DOHH2 (cell line): Measurements from ENCODE around the gene KDM7A.

Experiments
- H3F3A ChIP-seq: fragments of 200-600 bp; sonication (generic), shearing (Covaris generic); 2 replicates; pipeline ENCODE4 v1.6.0; 2016; ENCODE audit warnings: antibody characterized with exemption, mild to moderate bottlenecking; ENCODE audit not compliant: control insufficient read depth, insufficient read depth
- H3K27ac ChIP-seq: fragments of 200-600 bp; sonication (generic); 2 replicates; pipeline ENCODE4 v1.5.1; 2014; ENCODE audit warnings: low read depth, mild to moderate bottlenecking, low read length, moderate library complexity
- H3K27me3 ChIP-seq: fragments of 200-600 bp; sonication (generic); 2 replicates; pipeline ENCODE4 v1.6.1; 2014; ENCODE audit warnings: mild to moderate bottlenecking, low read length, mixed read lengths; ENCODE audit not compliant: control insufficient read depth
- H3K36me3 ChIP-seq: fragments of 200-600 bp; sonication (generic); 2 replicates; pipeline ENCODE4 v1.6.1; 2014; ENCODE audit warnings: mild to moderate bottlenecking, low read length, moderate library complexity, mixed read lengths; ENCODE audit not compliant: control insufficient read depth
- H3K4me1 ChIP-seq: fragments of 200-600 bp; sonication (generic); 2 replicates; pipeline ENCODE4 v1.6.1; 2014; ENCODE audit warnings: mild to moderate bottlenecking, low read length, mixed read lengths; ENCODE audit not compliant: control insufficient read depth
- H3K4me2 ChIP-seq: fragments of 200-600 bp; sonication (generic); 2 replicates; pipeline ENCODE4 v1.6.0; 2014; ENCODE audit warnings: mild to moderate bottlenecking, low read length, moderate library complexity
- H3K4me3 ChIP-seq: fragments of 200-600 bp; sonication (generic); 2 replicates; pipeline ENCODE4 v1.5.1; 2014; ENCODE audit warnings: mild to moderate bottlenecking, low read length, mixed read lengths
- H3K79me2 ChIP-seq: fragments of 200-600 bp; sonication (generic); 2 replicates; pipeline ENCODE4 v1.6.1; 2014; ENCODE audit warnings: mild to moderate bottlenecking, low read length, mixed read lengths; ENCODE audit not compliant: control insufficient read depth
- H3K9me2 ChIP-seq: fragments of 200-600 bp; sonication (generic); replicated peaks from 2 replicates; pipeline ENCODE4 v1.6.1; 2014; ENCODE audit warnings: mild to moderate bottlenecking, low read length, mixed read lengths; ENCODE audit not compliant: control insufficient read depth
- H3K9me3 ChIP-seq: fragments of 200-600 bp; sonication (generic); 2 replicates; pipeline ENCODE4 v1.6.1; 2014; ENCODE audit warnings: antibody characterized with exemption, low read length, mixed read lengths; ENCODE audit not compliant: control insufficient read depth, insufficient read depth
- H4K20me1 ChIP-seq: fragments of 200-600 bp; sonication (generic); 2 replicates; pipeline ENCODE4 v1.6.0; 2014; ENCODE audit warnings: low read depth, mild to moderate bottlenecking, antibody characterized with exemption, low read length, moderate library complexity; ENCODE audit not compliant: control insufficient read depth, insufficient read depth
- EZH2phosphoT487 ChIP-seq: fragments of 200-600 bp; sonication (generic); IDR thresholded peaks from 2 replicates; pipeline ENCODE4 v1.6.1; 2017; ENCODE audit warnings: borderline replicate concordance, mild to moderate bottlenecking, antibody characterized with exemption, low read length, moderate library complexity, mixed read lengths
- TF ChIP-seq, protein P1 (sequence below): fragments of 200-600 bp; sonication (generic); IDR thresholded peaks from one replicate; pipeline ENCODE4 v1.5.1; 2014; ENCODE audit warnings: antibody characterized with exemption, mild to moderate bottlenecking, low read depth, low read length; ENCODE audit not compliant: poor library complexity, severe bottlenecking

Gene KDM7A

DNA sequence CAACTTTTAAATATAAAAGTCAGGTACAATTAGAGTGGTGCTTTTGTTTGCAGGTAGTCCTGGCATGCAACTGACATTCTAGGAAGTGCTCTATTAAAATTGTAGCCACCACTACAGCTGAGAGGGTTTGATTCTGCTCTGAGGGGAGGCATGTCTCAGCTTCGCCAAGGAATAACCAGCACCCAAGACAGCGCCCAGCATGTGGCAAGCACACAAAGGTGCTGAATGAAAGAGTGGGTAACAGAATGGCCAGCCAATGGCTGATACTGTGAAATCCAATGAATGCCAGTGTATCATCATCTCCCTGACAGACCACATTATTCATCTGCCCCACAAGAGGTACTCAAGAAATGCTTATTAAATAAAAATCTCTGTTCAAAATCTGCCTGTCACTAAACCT lies 121.0 kb downstream of the KDM7A start:
- TF ChIP-seq, protein P1, sequence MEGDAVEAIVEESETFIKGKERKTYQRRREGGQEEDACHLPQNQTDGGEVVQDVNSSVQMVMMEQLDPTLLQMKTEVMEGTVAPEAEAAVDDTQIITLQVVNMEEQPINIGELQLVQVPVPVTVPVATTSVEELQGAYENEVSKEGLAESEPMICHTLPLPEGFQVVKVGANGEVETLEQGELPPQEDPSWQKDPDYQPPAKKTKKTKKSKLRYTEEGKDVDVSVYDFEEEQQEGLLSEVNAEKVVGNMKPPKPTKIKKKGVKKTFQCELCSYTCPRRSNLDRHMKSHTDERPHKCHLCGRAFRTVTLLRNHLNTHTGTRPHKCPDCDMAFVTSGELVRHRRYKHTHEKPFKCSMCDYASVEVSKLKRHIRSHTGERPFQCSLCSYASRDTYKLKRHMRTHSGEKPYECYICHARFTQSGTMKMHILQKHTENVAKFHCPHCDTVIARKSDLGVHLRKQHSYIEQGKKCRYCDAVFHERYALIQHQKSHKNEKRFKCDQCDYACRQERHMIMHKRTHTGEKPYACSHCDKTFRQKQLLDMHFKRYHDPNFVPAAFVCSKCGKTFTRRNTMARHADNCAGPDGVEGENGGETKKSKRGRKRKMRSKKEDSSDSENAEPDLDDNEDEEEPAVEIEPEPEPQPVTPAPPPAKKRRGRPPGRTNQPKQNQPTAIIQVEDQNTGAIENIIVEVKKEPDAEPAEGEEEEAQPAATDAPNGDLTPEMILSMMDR = no peak
- no peak for TF ChIP-seq EZH2phosphoT487
- Histone ChIP-seq H4K20me1 (no peaks in the 10 kb centered on the region), H3K36me3 (no peaks in the 10 kb centered on the region), H3K9me2 (no peaks in the 10 kb centered on the region), H3F3A (no peaks in the 10 kb centered on the region), H3K27ac (no peak overlapping the region), H3K9me3 (no peaks in the 10 kb centered on the region), H3K27me3 (no peaks in the 10 kb centered on the region), H3K4me3 (no peak overlapping the region), H3K4me1 (peaks cover 7% of the 10 kb centered on the region), H3K79me2 (no peaks in the 10 kb centered on the region), H3K4me2 (no peak overlapping the region)

DNA sequence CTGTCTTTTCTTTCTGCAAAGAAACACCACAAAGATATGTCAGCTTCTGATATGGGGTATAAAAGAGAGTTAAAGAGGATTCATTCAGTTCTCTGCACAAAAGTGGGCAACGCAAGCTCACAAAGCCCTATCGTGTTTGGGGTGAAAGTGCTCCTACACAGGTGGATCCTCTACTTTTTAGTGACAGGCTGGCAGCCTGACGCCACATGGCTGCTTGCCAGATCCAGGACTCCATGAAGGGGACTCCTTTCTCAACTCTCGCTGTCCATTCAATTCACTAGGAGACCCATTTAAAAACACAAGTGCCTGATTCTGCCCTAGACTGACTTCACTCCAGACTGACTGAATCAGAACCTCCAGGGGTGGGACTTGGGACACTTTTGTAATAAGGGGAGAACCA lies 122.0 kb downstream of the KDM7A start:
- Histone ChIP-seq H3K4me1 (peaks cover 7% of the 10 kb centered on the region), H4K20me1 (no peaks in the 10 kb centered on the region), H3K27me3 (no peaks in the 10 kb centered on the region), H3K9me3 (no peaks in the 10 kb centered on the region), H3K27ac (no peak overlapping the region), H3K36me3 (no peaks in the 10 kb centered on the region), H3K79me2 (no peaks in the 10 kb centered on the region), H3K4me3 (no peak overlapping the region), H3K9me2 (no peaks in the 10 kb centered on the region), H3K4me2 (no peak overlapping the region), H3F3A (no peaks in the 10 kb centered on the region)
- no peak for TF ChIP-seq EZH2phosphoT487
- TF ChIP-seq, protein P1 = no peak

GRCh38 chr7:140053812-140054539 lies 122.8 kb downstream of the KDM7A start:
- Histone ChIP-seq H3F3A (no peaks in the 10 kb centered on the region), H4K20me1 (no peaks in the 10 kb centered on the region), H3K4me3 (no peak overlapping the region), H3K79me2 (no peaks in the 10 kb centered on the region), H3K9me3 (no peaks in the 10 kb centered on the region), H3K4me1 (peaks cover 7% of the 10 kb centered on the region), H3K27ac (no peak overlapping the region), H3K36me3 (no peaks in the 10 kb centered on the region), H3K4me2 (no peak overlapping the region), H3K27me3 (no peaks in the 10 kb centered on the region), H3K9me2 (no peaks in the 10 kb centered on the region)
- TF ChIP-seq EZH2phosphoT487 = no peak
- TF ChIP-seq, protein P1 = no peak
